NCI-H1048 (cell line): ENCODE data around the gene FARS2.

ENCODE experiments used
- DNase-seq: peaks from one replicate; lab custom pipeline; 2025; lab: John Stamatoyannopoulos, UW

Gene FARS2

GRCh38 chr6:5260661-5261544 lies at the start of gene FARS2, which contains the start of gene LYRM4:
TSS of gene FARS2 (plus strand) at chr6:5261513.
TSS of gene LYRM4 (minus strand) at chr6:5260950. CDS start at chr6:5260733, 217 bp downstream.
- DNase-seq, result peak; percentile 75

- no peak for DNase-seq
Observed at GRCh38 chr6:5213836-5214235, 47.5 kb upstream of the FARS2 start.

- no peak for DNase-seq
Observed at GRCh38 chr6:5214570-5215052, 46.7 kb upstream of the FARS2 start.

GRCh38 chr6:5215159-5215558 lies 46.2 kb upstream of the FARS2 start:
- DNase-seq, result no peak

- DNase-seq, result no peak
Observed at GRCh38 chr6:5215799-5216198, 45.5 kb upstream of the FARS2 start.

DNA sequence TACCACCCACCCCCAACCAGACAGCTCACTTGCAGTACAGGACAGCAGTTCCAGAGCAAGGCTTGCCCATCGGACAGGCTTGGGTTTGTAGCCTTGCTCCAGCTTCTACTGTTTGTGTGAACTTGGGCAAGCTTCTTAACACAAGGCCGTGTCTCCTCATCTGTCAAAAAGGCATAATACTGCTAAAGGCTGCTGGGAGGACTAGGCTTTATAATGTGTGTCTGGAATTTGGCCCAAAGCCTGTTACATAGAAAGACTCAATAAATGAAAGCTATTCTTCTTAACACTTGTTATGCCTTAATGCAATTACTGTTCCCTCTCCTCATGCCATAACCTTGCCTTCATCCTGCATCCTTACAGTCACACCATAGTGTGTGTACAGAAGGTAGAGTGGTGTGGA lies 44.0 kb upstream of the FARS2 start:
- no peak for DNase-seq

DNA sequence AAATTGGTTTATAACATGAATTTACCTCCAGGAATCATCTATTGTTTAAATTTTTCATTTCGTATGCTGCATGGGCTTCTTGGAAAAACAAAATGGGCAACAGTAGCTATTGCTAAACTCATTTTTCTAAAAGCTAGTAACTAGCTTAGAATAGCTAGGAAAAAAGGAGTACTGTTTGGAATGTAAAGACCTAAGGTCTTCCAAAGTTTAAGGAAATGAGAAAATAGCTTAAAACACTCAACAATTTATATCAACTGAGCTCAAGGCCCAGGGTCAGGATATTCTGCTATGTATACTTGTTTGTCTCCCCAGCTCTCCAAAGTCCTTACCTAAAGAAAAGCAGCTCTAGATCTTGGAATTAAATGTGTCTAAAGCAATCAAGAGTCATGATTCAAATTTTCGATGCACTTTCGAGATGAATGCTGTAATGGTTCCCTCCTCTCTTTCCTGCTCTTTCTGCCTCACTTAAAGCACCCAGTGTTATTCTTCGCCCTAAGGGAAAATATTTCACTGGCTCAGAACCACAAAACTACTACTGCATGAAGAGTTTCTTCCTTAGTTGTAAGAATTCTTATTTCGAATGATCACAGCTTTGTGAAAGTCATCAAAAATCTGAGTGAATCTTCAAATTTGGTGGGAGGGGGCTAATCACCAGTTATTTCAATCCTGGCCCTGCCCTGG lies 42.2 kb upstream of the FARS2 start:
- DNase-seq, result no peak

GRCh38 chr6:5220443-5220842 lies 40.9 kb upstream of the FARS2 start:
- no peak for DNase-seq

DNA sequence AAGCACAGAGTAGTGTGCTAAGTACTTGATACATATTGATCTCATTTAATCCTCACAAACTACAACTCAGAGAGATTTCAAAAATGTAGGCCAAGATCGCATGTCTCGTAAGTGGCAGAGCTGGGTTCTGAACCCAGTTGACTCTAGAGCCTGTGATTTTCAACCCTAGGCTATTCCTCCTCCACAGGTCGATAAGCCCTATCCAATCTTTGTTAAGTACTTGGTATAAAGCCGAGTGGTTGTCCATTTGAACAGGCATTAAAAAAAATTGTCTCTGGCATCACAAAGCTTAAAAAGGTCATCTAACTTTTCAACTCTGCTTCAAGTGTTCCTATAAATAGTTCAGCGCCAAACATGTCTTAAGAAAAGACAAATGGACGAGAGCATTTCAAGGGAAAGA lies 38.0 kb upstream of the FARS2 start:
- DNase-seq, result no peak

GRCh38 chr6:5229356-5229755 lies 32.0 kb upstream of the FARS2 start:
- DNase-seq, result no peak

- no peak for DNase-seq
Observed at GRCh38 chr6:5230081-5230480, 31.2 kb upstream of the FARS2 start.

DNA sequence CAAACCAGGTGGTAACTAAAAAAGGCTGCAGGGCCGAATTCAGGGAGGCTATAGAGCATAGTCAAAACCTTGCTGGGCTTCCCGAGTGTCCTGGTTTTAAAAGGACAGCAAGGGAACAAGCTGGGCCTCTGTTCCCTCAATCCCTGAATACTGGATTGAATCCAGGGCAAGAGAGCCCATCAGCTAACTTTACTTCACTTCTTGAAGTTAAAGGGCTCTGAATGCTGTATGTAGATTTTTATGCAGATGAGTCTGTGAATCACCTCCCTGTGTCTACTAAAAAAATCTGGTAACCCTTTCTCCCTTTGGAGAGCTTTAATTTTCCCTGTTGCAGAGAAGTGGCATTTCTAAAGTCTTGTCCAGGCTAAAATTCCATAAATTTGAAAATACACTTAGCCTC lies 30.0 kb upstream of the FARS2 start:
- DNase-seq, result no peak

GRCh38 chr6:5234874-5235273 lies 26.4 kb upstream of the FARS2 start:
- no peak for DNase-seq

GRCh38 chr6:5235830-5236229 lies 25.5 kb upstream of the FARS2 start:
- no peak for DNase-seq

DNA sequence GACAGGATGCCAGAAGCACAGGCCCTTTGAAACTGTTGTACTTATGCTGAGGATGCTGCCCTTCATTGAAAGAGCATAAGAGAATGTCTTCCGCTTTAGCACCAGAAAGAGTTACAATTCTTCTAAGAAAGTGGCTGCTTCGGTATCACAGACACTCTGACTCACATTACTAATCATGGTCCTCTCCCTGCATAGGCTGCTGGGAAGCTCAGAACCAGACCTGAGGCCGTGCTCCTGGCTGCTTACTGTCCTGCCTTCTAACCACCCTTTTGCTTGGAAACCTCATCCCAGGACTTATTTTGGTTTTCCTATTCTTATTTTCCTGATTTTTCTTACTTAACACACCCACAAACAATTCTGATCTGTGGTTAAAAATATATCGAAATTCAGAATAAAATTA lies 23.5 kb upstream of the FARS2 start:
- no peak for DNase-seq

GRCh38 chr6:5238336-5238735 lies 23.0 kb upstream of the FARS2 start:
- no peak for DNase-seq

DNA sequence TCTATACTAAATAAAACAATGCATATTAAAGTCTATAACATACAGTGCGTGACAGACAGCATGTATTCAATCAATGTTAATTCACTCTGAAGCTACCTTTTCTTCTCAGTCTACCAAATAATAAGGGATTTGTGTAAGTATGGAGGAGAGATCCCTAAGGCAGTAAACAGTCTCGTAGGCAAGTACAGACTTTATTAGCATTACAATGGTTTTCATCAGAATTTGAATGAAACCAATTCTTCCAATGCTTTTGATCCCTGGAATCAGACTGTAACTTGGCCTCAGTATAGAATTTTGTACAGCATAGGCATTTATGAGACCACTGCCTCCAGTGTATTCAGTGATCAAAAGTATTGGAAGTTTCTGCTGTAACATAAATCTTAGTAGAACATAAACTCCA lies 20.1 kb upstream of the FARS2 start:
- DNase-seq, result no peak

DNA sequence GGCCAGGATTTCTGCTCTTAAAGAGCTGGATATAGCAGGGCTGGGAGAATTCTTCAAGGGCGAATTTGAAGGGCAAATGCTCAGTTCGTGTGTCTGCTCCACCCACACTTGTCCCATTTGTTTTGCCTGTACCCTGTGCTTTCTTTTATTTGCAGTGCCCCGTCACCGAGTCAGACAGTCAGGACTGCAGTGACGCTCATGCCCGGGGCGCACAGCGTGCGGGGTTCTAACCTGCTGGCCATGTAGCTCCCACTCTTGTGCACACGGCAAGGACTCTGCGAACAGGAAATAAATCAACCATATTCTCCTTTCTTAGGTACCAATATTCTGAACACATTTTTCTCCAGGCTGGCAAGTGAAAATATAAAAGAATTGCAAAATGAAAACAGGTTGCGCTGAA lies 18.2 kb upstream of the FARS2 start:
- no peak for DNase-seq

DNA sequence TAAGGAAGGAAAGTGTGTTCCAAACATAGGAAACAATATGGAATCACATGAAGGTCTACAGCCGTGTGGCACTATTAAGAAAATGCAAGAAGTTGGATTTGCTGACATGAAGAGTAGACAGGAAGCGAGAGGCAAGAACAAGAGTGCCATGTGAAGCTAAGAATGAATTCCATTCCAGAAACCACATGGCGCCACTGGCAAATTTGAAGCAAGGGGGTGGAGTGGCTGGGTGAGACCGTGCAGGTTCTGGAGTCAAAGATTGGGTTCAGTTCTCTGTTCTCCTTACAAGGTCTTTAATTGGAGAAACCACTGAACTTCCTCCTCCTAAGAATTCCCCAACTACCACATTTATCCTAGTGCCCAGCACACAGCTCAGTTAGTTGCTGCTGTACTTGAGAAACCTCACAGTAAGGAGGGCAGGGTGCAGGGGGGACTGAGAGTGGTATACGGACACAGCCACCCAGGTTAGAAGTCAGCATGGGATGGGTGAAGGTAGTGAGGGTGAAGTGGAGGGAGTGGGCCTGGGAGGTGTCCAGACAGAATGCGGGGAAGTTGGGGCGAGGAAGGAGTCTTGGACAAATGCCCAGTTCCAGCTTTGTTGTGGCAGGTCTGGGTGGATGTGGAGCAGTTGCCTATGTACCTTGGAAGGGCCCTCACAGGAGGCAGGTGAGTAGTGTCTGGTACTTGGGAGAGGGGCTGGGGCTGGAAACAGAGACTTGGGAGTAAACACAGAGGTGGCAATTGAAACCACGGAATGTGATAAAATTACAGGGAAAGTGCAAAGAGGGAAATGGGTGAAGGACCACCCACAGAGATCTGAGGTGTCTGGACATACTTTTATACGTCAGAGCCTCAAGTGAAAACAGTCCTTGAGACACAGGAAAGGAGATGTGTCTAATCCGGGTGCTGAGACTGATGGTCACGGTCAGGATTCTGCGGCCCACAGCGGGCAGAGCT lies 14.9 kb upstream of the FARS2 start:
- DNase-seq, result no peak

DNA sequence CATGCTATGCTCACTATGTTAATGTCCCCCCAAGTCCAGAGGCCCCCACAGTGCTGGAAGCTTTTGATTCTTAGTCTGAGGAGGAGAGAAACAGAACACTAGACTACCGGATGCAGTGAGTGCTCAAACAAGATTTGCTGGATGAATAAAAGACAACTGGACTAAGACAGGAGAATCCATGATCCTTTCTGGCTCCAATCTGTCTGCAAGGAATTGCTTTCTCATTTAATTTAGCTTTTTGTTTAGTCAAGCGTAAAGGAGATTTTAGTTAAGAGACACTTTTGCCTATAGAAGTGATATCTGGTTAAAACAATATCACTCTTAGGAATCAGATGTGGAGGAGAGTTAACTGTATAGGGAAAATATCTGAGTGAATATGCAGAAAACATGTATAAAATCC lies 14.1 kb upstream of the FARS2 start:
- no peak for DNase-seq

- no peak for DNase-seq
Observed at GRCh38 chr6:5248302-5249098, 12.8 kb upstream of the FARS2 start.
